ENCODE data around the gene TEX55. TPM values are rescaled to one million over a fixed set of nuclear protein-coding genes. Genes with fewer than 3 reads are reported as not detected.
A peak's percentile ranks its signal among the peaks of the same experiment; 100 is the strongest.

Gene TEX55
- total and polyA plus RNA-seq, 2 experiments from 2014 or later = 0.17 TPM; not detected in 1

DNA sequence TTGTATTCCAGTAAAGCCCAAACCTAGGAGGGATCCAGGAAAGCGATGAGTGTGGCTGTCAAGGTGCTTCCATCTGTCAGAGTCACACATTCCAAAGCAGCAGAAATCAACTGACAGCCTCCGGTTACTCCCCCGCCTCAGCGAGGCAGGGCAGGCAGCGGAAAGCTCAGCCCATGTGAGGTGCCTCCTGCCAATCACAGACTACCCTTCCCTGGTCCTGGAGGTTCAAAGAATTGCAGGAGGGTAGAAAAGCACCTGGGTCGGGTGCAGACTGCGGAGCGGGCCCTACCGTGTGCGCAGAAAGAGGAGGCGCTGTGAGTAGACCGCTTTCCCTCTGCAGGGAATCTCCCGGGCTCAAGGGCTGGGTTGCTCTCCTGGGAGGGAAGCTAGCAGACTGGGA is 27.4 kb downstream of the TEX55 start, which contains the start of gene UPK1B:
Gene UPK1B (plus strand): TSS at position 274 of the 400 bp plus-strand sequence. CDS start 13,144 bp downstream, outside the sequence.
- no peak within 1 kb of the TSS for H3K27ac ChIP-seq (ENCODE audit: low read depth)
- Mint-ChIP-seq H3K27ac (no peak within 1 kb of the TSS), H3K4me3 (0 out of 3 replicates have a peak within 1 kb of the TSS, but pooled peaks have one; percentile 6), H3K4me1 (peaks cover 4% of the 10 kb centered on the region), H3K27me3 (ENCODE audit: insufficient read depth, low read depth, poor library complexity) (no peaks in the 10 kb centered on the region), H3K36me3 (ENCODE audit: low read depth) (no peaks in the 10 kb centered on the region), H3K9me3 (peaks cover 5% of the 10 kb centered on the region; the same call in 2 of the 3 replicates)
- no peaks in the 10 kb centered on the region for H3K36me3 ChIP-seq (ENCODE audit: insufficient read depth)
- H3K79me2 ChIP-seq (replicated peaks; ENCODE audit: insufficient read depth) = no peaks in the 10 kb centered on the region
- H3K27me3 ChIP-seq (ENCODE audit: insufficient read depth) = no peaks in the 10 kb centered on the region
- TF ChIP-seq EZH2phosphoT487 (IDR thresholded peaks at IDR 0.05; ENCODE audit: unreplicated experiment) (no peak), CTCF (conservative IDR thresholded peaks at IDR 0.05; ENCODE audit: low read depth in 2 of 2) (0 out of 4 replicates have a peak, but pooled peaks of 1 of the 2 experiments have one; percentile 9), ETS1 (IDR thresholded peaks at IDR 0.05) (no peak)
- H3K4me2 ChIP-seq = no peak within 1 kb of the TSS
- H3K4me3 ChIP-seq = no peak within 1 kb of the TSS
- DNase-seq (ENCODE audit: low spot score) (peak; percentile 84), ATAC-seq (peak; percentile 100)
- H3K9me2 ChIP-seq (ENCODE audit: insufficient read depth) = no peaks in the 10 kb centered on the region
- H2AFZ ChIP-seq = peak within 1 kb of the TSS; percentile 60; the same call in 1 of the 2 replicates
- no peaks in the 10 kb centered on the region for H3F3A ChIP-seq (replicated peaks; ENCODE audit: low read depth)
- H3K4me1 ChIP-seq (ENCODE audit: insufficient read depth) = no peaks in the 10 kb centered on the region
- H4K20me1 ChIP-seq (replicated peaks; ENCODE audit: insufficient read depth) = no peaks in the 10 kb centered on the region

- Histone ChIP-seq H2AFZ (peak overlapping the region; percentile 73), H3K4me3 (no peak overlapping the region), H4K20me1 (replicated peaks; ENCODE audit: insufficient read depth) (no peaks in the 10 kb centered on the region), H3K27ac (ENCODE audit: low read depth) (no peak overlapping the region), H3K27me3 (ENCODE audit: insufficient read depth) (no peaks in the 10 kb centered on the region), H3K36me3 (ENCODE audit: insufficient read depth) (no peaks in the 10 kb centered on the region), H3K4me2 (no peak overlapping the region), H3K79me2 (replicated peaks; ENCODE audit: insufficient read depth) (no peaks in the 10 kb centered on the region), H3K9me2 (ENCODE audit: insufficient read depth) (no peaks in the 10 kb centered on the region), H3F3A (replicated peaks; ENCODE audit: low read depth) (no peaks in the 10 kb centered on the region), H3K4me1 (ENCODE audit: insufficient read depth) (no peaks in the 10 kb centered on the region)
- Mint-ChIP-seq H3K27ac (no peak overlapping the region), H3K36me3 (ENCODE audit: low read depth) (no peaks in the 10 kb centered on the region), H3K9me3 (no peaks in the 10 kb centered on the region), H3K4me1 (peaks cover 4% of the 10 kb centered on the region), H3K4me3 (no peak overlapping the region), H3K27me3 (ENCODE audit: insufficient read depth, low read depth, poor library complexity) (no peaks in the 10 kb centered on the region)
- DNase-seq (ENCODE audit: low spot score) = no peak
- no peak for ATAC-seq
- TF ChIP-seq NANOG (IDR thresholded peaks at IDR 0.05; ENCODE audit: borderline replicate concordance) = no peak
- TF ChIP-seq CTCF (conservative IDR thresholded peaks at IDR 0.05; ENCODE audit: low read depth in 2 of 2) = no peak
- TF ChIP-seq STAT1 (IDR thresholded peaks at IDR 0.05; ENCODE audit: unreplicated experiment) = no peak
- no peak for TF ChIP-seq EZH2 (IDR thresholded peaks at IDR 0.05; ENCODE audit: low read depth, unreplicated experiment)
- TF ChIP-seq EZH2phosphoT487 (IDR thresholded peaks at IDR 0.05; ENCODE audit: unreplicated experiment) = no peak
- TF ChIP-seq, protein P1, sequence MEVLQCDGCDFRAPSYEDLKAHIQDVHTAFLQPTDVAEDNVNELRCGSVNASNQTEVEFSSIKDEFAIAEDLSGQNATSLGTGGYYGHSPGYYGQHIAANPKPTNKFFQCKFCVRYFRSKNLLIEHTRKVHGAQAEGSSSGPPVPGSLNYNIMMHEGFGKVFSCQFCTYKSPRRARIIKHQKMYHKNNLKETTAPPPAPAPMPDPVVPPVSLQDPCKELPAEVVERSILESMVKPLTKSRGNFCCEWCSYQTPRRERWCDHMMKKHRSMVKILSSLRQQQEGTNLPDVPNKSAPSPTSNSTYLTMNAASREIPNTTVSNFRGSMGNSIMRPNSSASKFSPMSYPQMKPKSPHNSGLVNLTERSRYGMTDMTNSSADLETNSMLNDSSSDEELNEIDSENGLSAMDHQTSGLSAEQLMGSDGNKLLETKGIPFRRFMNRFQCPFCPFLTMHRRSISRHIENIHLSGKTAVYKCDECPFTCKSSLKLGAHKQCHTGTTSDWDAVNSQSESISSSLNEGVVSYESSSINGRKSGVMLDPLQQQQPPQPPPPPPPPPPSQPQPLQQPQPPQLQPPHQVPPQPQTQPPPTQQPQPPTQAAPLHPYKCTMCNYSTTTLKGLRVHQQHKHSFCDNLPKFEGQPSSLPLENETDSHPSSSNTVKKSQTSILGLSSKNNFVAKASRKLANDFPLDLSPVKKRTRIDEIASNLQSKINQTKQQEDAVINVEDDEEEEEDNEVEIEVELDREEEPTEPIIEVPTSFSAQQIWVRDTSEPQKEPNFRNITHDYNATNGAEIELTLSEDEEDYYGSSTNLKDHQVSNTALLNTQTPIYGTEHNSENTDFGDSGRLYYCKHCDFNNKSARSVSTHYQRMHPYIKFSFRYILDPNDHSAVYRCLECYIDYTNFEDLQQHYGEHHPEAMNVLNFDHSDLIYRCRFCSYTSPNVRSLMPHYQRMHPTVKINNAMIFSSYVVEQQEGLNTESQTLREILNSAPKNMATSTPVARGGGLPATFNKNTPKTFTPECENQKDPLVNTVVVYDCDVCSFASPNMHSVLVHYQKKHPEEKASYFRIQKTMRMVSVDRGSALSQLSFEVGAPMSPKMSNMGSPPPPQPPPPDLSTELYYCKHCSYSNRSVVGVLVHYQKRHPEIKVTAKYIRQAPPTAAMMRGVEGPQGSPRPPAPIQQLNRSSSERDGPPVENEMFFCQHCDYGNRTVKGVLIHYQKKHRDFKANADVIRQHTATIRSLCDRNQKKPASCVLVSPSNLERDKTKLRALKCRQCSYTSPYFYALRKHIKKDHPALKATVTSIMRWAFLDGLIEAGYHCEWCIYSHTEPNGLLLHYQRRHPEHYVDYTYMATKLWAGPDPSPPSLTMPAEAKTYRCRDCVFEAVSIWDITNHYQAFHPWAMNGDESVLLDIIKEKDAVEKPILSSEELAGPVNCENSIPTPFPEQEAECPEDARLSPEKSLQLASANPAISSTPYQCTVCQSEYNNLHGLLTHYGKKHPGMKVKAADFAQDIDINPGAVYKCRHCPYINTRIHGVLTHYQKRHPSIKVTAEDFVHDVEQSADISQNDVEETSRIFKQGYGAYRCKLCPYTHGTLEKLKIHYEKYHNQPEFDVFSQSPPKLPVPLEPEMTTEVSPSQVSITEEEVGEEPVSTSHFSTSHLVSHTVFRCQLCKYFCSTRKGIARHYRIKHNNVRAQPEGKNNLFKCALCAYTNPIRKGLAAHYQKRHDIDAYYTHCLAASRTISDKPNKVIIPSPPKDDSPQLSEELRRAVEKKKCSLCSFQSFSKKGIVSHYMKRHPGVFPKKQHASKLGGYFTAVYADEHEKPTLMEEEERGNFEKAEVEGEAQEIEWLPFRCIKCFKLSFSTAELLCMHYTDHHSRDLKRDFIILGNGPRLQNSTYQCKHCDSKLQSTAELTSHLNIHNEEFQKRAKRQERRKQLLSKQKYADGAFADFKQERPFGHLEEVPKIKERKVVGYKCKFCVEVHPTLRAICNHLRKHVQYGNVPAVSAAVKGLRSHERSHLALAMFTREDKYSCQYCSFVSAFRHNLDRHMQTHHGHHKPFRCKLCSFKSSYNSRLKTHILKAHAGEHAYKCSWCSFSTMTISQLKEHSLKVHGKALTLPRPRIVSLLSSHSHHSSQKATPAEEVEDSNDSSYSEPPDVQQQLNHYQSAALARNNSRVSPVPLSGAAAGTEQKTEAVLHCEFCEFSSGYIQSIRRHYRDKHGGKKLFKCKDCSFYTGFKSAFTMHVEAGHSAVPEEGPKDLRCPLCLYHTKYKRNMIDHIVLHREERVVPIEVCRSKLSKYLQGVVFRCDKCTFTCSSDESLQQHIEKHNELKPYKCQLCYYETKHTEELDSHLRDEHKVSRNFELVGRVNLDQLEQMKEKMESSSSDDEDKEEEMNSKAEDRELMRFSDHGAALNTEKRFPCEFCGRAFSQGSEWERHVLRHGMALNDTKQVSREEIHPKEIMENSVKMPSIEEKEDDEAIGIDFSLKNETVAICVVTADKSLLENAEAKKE (CRISPR knock-in tag; IDR thresholded peaks at IDR 0.05) = no peak
These were observed 30.1 kb downstream of the TEX55 start for GRCh38 chr3:119175872-119176756.

All from GM23338 (cell line).